GM12875 (cell line): ENCODE data around the gene DHX15.

Source experiments
- H3K4me3 ChIP-seq: one replicate; pipeline ENCODE4 v1.5.1; 2011; ENCODE audit warnings: low read depth, low read length, control low read depth
- TF ChIP-seq, protein P1 (sequence below): IDR thresholded peaks from 2 replicates; pipeline ENCODE4 v1.5.1; 2011; ENCODE audit warnings: low read depth, mild to moderate bottlenecking, control low read depth, inconsistent platforms, low read length, moderate library complexity, borderline replicate concordance; ENCODE audit not compliant: insufficient read depth

Gene DHX15

DNA sequence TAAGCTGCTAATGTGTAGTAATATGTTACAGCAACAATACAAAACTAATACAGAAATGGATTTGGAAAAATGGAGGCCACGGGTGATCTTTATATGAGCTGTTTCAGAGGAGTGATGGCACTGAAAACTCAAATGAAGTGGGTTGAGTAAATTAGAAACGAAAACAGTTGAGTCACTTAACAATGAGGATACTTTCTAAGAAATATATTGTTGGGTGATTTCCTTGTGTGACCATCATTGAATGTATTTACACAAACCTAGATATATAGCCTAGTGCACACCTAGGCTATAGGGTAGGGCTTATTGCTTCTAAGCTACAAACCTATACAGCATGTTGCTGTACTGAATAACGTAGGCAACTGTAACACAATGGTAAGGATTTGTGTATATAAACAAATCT lies 30.5 kb upstream of the DHX15 start:
- TF ChIP-seq, protein P1, sequence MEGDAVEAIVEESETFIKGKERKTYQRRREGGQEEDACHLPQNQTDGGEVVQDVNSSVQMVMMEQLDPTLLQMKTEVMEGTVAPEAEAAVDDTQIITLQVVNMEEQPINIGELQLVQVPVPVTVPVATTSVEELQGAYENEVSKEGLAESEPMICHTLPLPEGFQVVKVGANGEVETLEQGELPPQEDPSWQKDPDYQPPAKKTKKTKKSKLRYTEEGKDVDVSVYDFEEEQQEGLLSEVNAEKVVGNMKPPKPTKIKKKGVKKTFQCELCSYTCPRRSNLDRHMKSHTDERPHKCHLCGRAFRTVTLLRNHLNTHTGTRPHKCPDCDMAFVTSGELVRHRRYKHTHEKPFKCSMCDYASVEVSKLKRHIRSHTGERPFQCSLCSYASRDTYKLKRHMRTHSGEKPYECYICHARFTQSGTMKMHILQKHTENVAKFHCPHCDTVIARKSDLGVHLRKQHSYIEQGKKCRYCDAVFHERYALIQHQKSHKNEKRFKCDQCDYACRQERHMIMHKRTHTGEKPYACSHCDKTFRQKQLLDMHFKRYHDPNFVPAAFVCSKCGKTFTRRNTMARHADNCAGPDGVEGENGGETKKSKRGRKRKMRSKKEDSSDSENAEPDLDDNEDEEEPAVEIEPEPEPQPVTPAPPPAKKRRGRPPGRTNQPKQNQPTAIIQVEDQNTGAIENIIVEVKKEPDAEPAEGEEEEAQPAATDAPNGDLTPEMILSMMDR, result no peak
- H3K4me3 ChIP-seq, result no peak overlapping the region

DNA sequence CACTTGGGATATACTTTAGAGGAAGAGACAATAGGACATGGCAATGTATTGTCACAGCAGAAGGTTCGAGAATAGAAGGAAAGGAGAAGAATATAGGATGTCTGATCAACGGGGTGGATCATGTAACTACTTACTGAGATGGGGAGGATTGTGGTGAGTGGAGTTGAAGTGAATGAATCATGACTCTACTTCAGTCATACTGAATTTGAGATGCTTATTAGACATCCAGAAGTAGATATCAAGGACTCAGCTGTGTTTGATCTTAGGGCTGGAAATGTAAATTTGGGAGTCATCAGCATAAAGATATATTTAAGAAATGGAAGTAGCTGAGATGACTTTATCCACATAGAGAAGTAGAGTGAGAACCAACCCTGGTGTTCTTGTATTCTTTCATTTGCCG lies 29.1 kb upstream of the DHX15 start:
- TF ChIP-seq, protein P1, result no peak
- no peak overlapping the region for H3K4me3 ChIP-seq

DNA sequence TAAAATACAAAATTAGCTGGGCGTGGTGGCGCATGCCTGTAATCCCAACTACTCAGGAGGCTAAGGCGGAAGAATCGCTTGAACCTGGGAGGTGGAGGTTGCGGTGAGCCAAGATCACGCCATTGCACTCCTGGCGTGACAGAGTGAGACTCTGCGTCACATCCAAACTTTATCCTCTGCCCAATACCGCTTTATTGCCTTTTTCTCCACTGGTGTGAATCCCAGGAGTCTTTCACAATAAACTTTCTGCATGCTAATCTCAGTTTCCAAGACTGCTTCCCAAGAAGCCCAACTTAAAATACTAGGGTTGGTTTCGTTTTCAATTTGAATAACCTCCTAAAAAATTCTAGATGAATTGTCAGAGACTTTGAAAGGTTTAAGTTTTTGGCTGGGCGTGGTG lies 27.2 kb upstream of the DHX15 start:
- TF ChIP-seq, protein P1, result no peak
- H3K4me3 ChIP-seq, result no peak overlapping the region

DNA sequence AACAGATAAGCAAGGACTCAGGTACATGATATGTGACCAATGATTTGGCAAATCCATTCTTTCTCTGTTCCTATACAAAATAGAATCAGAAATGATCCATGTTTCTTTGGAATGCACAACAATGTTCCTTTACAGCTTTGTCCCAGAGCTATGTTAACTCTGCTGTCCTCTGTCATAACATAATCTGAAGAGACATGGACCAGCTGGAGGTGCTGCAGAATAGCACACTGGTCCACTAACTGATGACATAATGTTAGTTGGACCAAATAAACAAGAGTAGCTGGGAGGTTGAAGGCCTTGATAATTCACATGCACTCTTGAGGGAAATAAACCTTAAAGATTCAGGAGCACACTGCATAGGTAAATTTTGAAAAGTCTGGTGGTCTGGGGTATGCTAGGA lies 23.0 kb upstream of the DHX15 start:
- H3K4me3 ChIP-seq, result no peak overlapping the region
- TF ChIP-seq, protein P1, result no peak

DNA sequence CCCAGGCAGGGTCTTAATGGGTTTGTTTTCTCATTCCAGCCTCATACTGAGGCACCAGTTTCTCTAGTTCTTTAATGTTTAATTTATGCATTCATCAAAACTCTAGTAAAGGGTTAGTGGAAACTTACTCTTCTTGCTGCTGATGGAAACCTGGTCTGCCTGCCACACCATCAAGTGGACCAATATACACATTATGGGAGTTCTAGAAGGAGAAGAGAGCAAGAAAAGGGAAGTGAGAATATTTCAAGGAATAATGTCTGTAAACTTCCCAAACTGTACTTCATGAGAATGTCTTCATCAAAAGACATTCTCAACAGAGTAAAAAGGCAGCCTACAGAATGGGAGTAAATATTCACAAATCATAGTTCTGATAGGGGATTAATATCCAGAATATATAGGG lies 20.9 kb upstream of the DHX15 start:
- TF ChIP-seq, protein P1, result no peak
- no peak overlapping the region for H3K4me3 ChIP-seq

GRCh38 chr4:24604558-24605214 lies 20.3 kb upstream of the DHX15 start:
- no peak overlapping the region for H3K4me3 ChIP-seq
- TF ChIP-seq, protein P1, result no peak

DNA sequence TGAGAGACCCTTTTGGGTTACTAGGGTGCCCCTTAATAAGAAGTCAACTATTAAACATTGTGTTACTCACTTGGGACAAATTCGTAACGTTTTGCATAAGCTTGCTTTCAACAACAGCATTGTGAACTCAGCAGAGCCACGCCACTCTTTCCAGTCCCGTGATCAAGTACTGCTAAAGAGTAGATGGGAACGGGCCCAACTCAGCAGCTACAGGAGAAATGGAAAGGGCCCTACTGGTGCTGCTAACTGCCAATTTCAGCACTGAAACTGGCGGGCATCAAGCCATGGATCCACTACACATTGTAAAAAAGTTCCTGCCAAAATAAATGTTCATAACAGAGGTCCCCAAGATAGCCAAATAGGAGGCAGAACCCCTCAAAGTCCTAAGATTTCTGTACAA lies 19.0 kb upstream of the DHX15 start:
- TF ChIP-seq, protein P1, result no peak
- H3K4me3 ChIP-seq, result no peak overlapping the region
